ENCODE results near the gene MDP1.

The MDP1 gene

DNA sequence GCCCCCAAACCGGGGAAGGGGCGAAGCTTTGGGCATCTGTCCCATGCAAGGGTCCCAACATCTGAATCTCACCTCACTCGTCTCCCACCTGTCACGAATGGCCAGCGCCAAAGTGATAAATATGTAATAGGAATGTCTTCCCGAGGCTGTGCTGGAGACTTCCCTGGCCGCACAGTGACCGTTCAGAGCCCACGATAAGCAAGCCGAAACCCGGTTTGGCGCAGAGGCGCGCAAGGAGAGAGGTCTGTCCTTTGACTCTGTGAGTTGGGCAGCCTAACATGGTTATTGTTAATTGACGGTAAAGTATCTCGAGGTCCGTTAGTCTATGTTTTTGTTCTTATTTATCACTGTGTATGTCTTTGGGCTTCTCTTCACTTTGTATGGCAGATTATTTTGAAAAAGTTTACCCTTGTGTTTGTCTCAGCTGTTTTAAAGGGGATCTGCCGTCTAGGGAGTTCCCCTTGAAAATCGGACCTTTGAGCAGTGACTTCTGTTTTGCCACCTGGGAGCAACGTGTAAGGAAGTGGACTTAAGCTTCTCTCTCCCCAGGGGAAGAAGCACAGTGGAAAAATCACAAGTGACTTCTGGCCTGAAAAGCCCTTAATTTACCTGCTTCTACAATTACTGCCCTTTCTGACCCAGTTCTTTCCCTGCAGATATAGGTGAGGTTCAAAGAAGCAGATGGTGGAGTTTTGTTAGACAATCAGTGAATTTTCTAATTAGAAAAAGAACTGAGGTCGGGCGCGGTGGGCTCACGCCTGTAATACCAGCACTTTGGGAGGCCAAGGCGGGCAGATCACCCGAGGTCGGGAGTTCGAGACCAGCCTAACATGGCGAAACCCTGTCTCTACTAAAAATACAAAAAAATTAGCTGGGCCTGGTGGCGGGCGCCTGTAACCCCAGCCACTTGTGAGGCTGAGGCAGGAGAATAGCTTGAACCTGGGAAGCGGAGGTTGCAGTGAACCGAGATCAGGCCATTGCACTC, 19.5 kb downstream of the MDP1 start:
- DNase-seq (ENCODE audit: extremely low spot score), result peak; percentile 55
- ChIA-PET POLR2A (interaction anchor here (0.6 to 2.0 kb wide), 9 partner anchors 10 to 591 kb away, joined by 3 to 14 read pairs (median 5); partner anchors contain the start of genes CHMP4A, DCAF11, NRL and TINF2), CTCF (interaction anchor here (0.6 to 2.7 kb wide), 15 partner anchors 10 to 137 kb away, joined by 3 to 15 read pairs (median 3); partner anchors contain the start of genes CHMP4A, IRF9, MDP1 and RNF31)
- TF ChIP-seq, protein P1, sequence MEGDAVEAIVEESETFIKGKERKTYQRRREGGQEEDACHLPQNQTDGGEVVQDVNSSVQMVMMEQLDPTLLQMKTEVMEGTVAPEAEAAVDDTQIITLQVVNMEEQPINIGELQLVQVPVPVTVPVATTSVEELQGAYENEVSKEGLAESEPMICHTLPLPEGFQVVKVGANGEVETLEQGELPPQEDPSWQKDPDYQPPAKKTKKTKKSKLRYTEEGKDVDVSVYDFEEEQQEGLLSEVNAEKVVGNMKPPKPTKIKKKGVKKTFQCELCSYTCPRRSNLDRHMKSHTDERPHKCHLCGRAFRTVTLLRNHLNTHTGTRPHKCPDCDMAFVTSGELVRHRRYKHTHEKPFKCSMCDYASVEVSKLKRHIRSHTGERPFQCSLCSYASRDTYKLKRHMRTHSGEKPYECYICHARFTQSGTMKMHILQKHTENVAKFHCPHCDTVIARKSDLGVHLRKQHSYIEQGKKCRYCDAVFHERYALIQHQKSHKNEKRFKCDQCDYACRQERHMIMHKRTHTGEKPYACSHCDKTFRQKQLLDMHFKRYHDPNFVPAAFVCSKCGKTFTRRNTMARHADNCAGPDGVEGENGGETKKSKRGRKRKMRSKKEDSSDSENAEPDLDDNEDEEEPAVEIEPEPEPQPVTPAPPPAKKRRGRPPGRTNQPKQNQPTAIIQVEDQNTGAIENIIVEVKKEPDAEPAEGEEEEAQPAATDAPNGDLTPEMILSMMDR (IDR thresholded peaks at IDR 0.05; ENCODE audit: control extremely low read depth, extremely low read depth, low read depth, missing control alignments), result no peak

DNA sequence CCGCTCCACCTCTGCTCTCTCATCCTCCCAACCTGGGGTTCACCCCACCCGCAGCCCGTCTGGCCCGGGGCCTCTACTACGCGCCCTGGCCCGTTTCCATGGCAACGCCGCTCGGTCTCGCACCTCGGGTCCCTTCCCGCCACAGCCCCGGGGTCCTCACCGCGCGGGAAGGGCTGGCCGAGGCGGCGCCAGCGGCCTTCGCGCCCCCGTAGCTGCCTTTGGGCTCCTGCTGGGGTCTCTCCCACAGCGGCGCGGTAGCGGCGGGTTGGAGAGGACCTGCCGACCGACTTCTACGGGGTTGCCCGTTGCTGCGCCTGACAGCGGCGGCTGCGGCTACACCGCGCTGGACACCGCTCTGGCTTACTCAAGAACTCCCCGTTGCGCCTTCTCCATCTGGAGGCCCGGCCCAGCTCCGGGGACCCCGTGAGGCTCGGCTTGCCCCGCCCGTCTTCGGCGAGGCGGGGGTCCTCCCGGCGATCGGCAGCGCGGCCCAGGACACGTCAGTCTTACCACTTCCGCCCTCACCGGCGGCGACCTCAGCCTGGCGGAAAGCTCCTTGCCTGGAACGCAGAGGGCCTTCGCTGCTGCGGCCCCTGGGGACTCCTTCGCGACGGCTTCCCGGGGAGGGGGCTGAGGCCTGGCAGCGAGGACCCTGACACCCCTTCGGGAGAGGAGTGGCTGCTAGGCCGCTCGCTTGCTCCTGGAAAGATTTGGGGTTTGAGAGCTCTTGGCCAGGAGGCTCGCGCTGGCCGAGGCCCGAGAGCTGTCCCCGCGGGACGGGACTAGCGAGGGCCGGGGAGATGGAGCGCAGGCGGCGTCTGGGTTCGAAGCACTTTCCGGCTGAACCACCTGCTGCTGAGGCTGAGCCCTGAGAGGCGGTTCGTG, 20.4 kb downstream of the MDP1 start, which contains the start of gene TM9SF1:
Gene TM9SF1, minus strand, starts transcription at position 256 of the 885 bp plus-strand sequence. CDS start 422 bp downstream, outside the sequence.
- TF ChIP-seq, protein P1 (IDR thresholded peaks at IDR 0.05; ENCODE audit: control extremely low read depth, extremely low read depth, low read depth, missing control alignments), result no peak
- DNase-seq (ENCODE audit: extremely low spot score), result peak; percentile 94
- ChIA-PET CTCF (interaction anchor here (0.6 to 2.7 kb wide), 15 partner anchors 10 to 138 kb away, joined by 3 to 15 read pairs (median 3); partner anchors contain the start of genes CHMP4A, IRF9, MDP1 and RNF31), POLR2A (interaction anchor here (0.6 to 2.0 kb wide), 9 partner anchors 11 to 590 kb away, joined by 3 to 14 read pairs (median 5); partner anchors contain the start of genes CHMP4A, DCAF11, NRL and TINF2)

DNA sequence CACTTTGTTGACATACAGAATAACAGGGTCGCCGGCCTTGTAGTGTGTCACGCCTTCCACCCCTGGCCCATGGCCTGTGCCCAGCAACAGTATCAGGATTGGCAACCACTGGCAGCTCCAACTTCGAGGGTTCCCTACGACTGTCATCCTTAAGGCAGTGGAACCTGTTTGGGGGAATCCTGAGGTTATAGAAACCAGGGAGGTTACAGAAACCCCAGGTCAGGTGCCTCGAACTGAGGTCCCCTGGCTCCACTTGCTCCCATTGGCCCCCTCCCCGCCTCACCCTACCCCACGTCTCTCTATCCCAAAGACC, 21.0 kb downstream of the MDP1 start:
- ChIA-PET POLR2A (interaction anchor here (0.6 to 2.0 kb wide), 5 partner anchors 12 to 80 kb away, joined by 4 to 14 read pairs (median 5); partner anchors contain the start of genes CHMP4A, DCAF11, NRL and TINF2), CTCF (interaction anchor here (0.7 to 2.7 kb wide), 6 partner anchors 9 to 102 kb away, joined by 3 to 15 read pairs (median 5); partner anchors contain the start of genes IRF9 and MDP1)
- TF ChIP-seq, protein P1 (IDR thresholded peaks at IDR 0.05; ENCODE audit: control extremely low read depth, extremely low read depth, low read depth, missing control alignments), result no peak
- DNase-seq (ENCODE audit: extremely low spot score), result no peak

DNA sequence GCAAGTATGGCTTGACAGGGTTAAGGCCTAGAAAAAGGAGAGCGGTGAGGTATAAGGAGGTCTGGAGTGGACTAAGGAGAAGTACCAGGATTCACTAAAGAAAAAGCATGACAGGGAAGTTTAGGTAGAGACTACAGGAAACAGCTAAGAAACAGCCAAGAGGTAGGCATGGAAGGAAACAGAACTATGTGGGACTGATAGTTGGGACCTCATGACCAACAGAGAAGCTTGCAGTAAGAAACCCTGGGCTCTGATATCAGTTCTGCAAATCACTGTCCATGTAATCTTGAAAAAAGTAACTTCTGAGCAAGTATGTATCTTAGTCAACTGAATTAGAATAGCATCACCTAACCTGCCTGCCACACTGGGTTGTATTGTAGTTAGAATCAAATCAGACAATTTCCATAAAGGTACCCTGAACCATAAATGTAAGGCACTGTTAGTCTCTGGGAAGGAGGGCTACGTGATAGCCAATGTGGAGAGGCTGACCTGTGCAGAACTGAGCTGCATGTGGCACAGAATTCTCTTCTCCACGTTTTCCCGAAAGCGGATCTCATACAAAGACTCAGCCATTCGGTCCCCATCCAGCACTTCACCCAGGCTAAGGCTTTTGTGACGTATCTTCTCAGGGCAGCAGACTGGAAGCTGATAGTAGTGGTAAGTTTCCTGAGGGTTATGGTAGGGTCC, 21.5 kb downstream of the MDP1 start:
- POLR2A ChIA-PET, result interaction anchor here (0.6 to 1.9 kb wide), 4 partner anchors 12 to 80 kb away, joined by 4 to 13 read pairs (median 5); partner anchors contain the start of genes DCAF11, NRL and TINF2
- CTCF ChIA-PET, result interaction anchor here (0.7 to 2.7 kb wide), 5 partner anchors 9 to 103 kb away, joined by 3 to 15 read pairs (median 4); partner anchors contain the start of genes IRF9 and MDP1
- no peak for DNase-seq (ENCODE audit: extremely low spot score)
- TF ChIP-seq, protein P1 (IDR thresholded peaks at IDR 0.05; ENCODE audit: control extremely low read depth, extremely low read depth, low read depth, missing control alignments), result no peak

DNA sequence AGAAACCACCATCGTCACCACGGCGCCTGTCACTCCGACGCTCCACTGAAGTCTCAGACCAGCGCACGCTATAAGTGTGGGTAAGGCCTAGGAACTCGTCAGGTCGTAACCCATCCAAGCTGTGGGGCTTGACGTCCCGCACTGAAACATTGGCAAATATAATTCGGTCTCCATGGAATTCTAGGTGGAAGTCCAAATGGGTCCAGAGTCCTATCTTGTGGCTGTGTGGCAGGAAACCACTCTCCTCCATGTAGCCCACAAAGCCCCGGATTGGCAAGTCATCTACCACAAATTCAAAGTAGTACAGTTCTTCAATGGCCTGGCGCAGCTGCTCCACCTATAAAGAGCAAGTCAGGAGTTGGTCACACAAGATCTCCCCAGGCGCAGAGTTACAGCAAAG, 22.9 kb downstream of the MDP1 start:
- no peak for DNase-seq (ENCODE audit: extremely low spot score)
- TF ChIP-seq, protein P1 (IDR thresholded peaks at IDR 0.05; ENCODE audit: control extremely low read depth, extremely low read depth, low read depth, missing control alignments), result no peak
- ChIA-PET CTCF (interaction anchor here (1.0 kb wide), 1 partner anchor 18 kb away, joined by 3 read pairs; no protein-coding TSS in a partner anchor), POLR2A (no interaction called here)
